SK-N-SH (cell line): ENCODE measurements around the gene SLC22A2. TPM values are rescaled to one million over a fixed set of nuclear protein-coding genes. Genes with fewer than 3 reads are reported as not detected.

Experiments
- CTCF ChIA-PET: fragments of 300-600, 350-600 bp; formaldehyde crosslinking; extraction: SDS; loops from one replicate; lab custom pipeline; 2021; lab: Yijun Ruan, JAX
- POLR2A ChIA-PET: fragments of 350-600 bp; sonication (Branson Sonifier 250); formaldehyde crosslinking; extraction: SDS; loops from one replicate; lab custom pipeline; 2020; ENCODE audit warnings: antibody characterized with exemption, inconsistent platforms; lab: Yijun Ruan, JAX
- DNase-seq: peaks from one replicate; pipeline ENCODE4 v3.0.0; 2012
- H2AFZ ChIP-seq: fragments of 200-600 bp; sonication (generic); 2 replicates; pipeline ENCODE4 v1.8.1; 2016; ENCODE audit warnings: antibody characterized with exemption, mild to moderate bottlenecking, low read depth
- H3F3A ChIP-seq: fragments of 200-600 bp; sonication (generic); replicated peaks from 2 replicates; pipeline ENCODE3; 2016; ENCODE audit warnings: antibody characterized with exemption, mild to moderate bottlenecking; ENCODE audit not compliant: insufficient read depth
- H3K27ac ChIP-seq, 2 experiments: fragments of 200-500 bp in 1 of 2; fragments of 200-600 bp in 1 of 2; sonication (Bioruptor generic) in 1 of 2; sonication (generic), shearing (Covaris generic) in 1 of 2; 2 replicates each; pipeline versions ENCODE4 v1.5.1 to v1.6.1; 2014 to 2016; ENCODE audit warnings: low read depth in 2 of 2, inconsistent platforms in 1 of 2, low read length in 1 of 2, mild to moderate bottlenecking in 1 of 2, mixed read lengths in 1 of 2
- H3K27me3 ChIP-seq: fragments of 200-600 bp; sonication (generic), shearing (Covaris generic); 2 replicates; pipeline ENCODE4 v1.6.1; 2016; ENCODE audit warnings: mixed run types; ENCODE audit not compliant: insufficient read depth
- H3K36me3 ChIP-seq, 2 experiments: fragments of 200-500 bp in 1 of 2; fragments of 200-600 bp in 1 of 2; sonication (Bioruptor generic) in 1 of 2; sonication (generic) in 1 of 2; replicated peaks in 1 of 2; 2 replicates each; pipeline versions ENCODE3 to v1.5.1; 2014 to 2016; ENCODE audit warnings: low read length in 1 of 2, mild to moderate bottlenecking in 1 of 2; ENCODE audit not compliant: insufficient read depth in 2 of 2, control insufficient read depth in 1 of 2
- H3K4me1 ChIP-seq, 2 experiments: fragments of 200-500 bp in 1 of 2; fragments of 200-600 bp in 1 of 2; sonication (Bioruptor generic) in 1 of 2; sonication (generic), shearing (Covaris generic) in 1 of 2; 2 replicates each; pipeline versions ENCODE4 v1.5.1 to v1.6.1; 2014 to 2016; ENCODE audit warnings: low read depth in 1 of 2, low read length in 1 of 2, mixed run types in 1 of 2; ENCODE audit not compliant: insufficient read depth in 2 of 2, control insufficient read depth in 1 of 2
- H3K4me2 ChIP-seq: fragments of 200-600 bp; sonication (generic), shearing (Covaris generic); 2 replicates; pipeline ENCODE4 v1.6.1; 2017; ENCODE audit warnings: mixed run types
- H3K4me3 ChIP-seq, 2 experiments: fragments of 200-500 bp in 1 of 2; fragments of 200-600 bp in 1 of 2; sonication (Bioruptor generic) in 1 of 2; sonication (generic), shearing (Covaris generic) in 1 of 2; 2 replicates each; pipeline versions ENCODE4 v1.5.1 to v1.8.1; 2014 to 2016; ENCODE audit warnings: low read depth in 2 of 2, inconsistent platforms in 1 of 2, low read length in 1 of 2, mild to moderate bottlenecking in 1 of 2, mixed read lengths in 1 of 2, moderate library complexity in 1 of 2
- H3K79me2 ChIP-seq: fragments of 200-600 bp; sonication (generic); 2 replicates; pipeline ENCODE4 v1.8.1; 2017; ENCODE audit warnings: mild to moderate bottlenecking; ENCODE audit not compliant: insufficient read depth
- H3K9ac ChIP-seq: fragments of 200-600 bp; sonication (generic); 2 replicates; pipeline ENCODE4 v1.6.1; 2017; ENCODE audit warnings: mixed run types
- H3K9me2 ChIP-seq: fragments of 200-600 bp; sonication (generic); 2 replicates; pipeline ENCODE4 v1.6.1; 2017; ENCODE audit warnings: mixed run types
- H3K9me3 ChIP-seq: fragments of 200-600 bp; sonication (generic); 2 replicates; pipeline ENCODE4 v1.6.1; 2017; ENCODE audit warnings: mixed run types, mild to moderate bottlenecking, moderate library complexity
- H4K20me1 ChIP-seq: fragments of 200-600 bp; sonication (generic); 2 replicates; pipeline ENCODE4 v1.6.1; 2017; ENCODE audit warnings: mild to moderate bottlenecking, mixed run types; ENCODE audit not compliant: insufficient read depth
- EP300 ChIP-seq, 2 experiments: IDR thresholded peaks; 2 replicates each; pipeline versions ENCODE4 v1.4.0 to v1.6.1; 2012; ENCODE audit warnings: borderline replicate concordance in 1 of 2, low read depth in 1 of 2, low read length in 1 of 2
- EZH2phosphoT487 ChIP-seq: fragments of 200-600 bp; sonication (generic); IDR thresholded peaks from 2 replicates; pipeline ENCODE4 v1.6.1; 2017; ENCODE audit warnings: low read depth, mixed run types, mild to moderate bottlenecking, antibody characterized with exemption, moderate library complexity, borderline replicate concordance
- FOSL2 ChIP-seq: IDR thresholded peaks from 2 replicates; pipeline ENCODE4 v1.4.0; 2012; ENCODE audit warnings: low read depth, mild to moderate bottlenecking, moderate library complexity, borderline replicate concordance
- FOXJ3 ChIP-seq: sonication (generic); formaldehyde crosslinking; IDR thresholded peaks from 2 replicates; pipeline ENCODE4 v1.5.1; 2020; ENCODE audit warnings: mild to moderate bottlenecking, missing genetic modification reagents
- FOXM1 ChIP-seq: IDR thresholded peaks from 2 replicates; pipeline ENCODE4 v1.4.0; 2012; ENCODE audit warnings: low read depth, mild to moderate bottlenecking
- GATA2 ChIP-seq: sonication (generic); formaldehyde crosslinking; IDR thresholded peaks from 2 replicates; pipeline ENCODE4 v1.5.0; 2020; ENCODE audit warnings: mild to moderate bottlenecking, missing genetic modification reagents
- JUND ChIP-seq: IDR thresholded peaks from 2 replicates; pipeline ENCODE4 v1.4.0; 2012
- MXI1 ChIP-seq: IDR thresholded peaks from 2 replicates; pipeline ENCODE4 v1.6.1; 2012; ENCODE audit warnings: mild to moderate bottlenecking, low read depth, low read length, improper control_type of control experiment
- NRF1 ChIP-seq: IDR thresholded peaks from 2 replicates; pipeline ENCODE4 v1.6.1; 2012; ENCODE audit warnings: low read depth, mild to moderate bottlenecking, low read length
- RAD21 ChIP-seq: IDR thresholded peaks from 2 replicates; pipeline ENCODE4 v1.6.1; 2012; ENCODE audit warnings: mild to moderate bottlenecking, low read length
- RCOR1 ChIP-seq: fragments of 150-350 bp; IDR thresholded peaks from 2 replicates; pipeline ENCODE4 v1.6.1; 2017; ENCODE audit warnings: antibody characterized with exemption, low read length
- RXRA ChIP-seq: IDR thresholded peaks from 2 replicates; pipeline ENCODE4 v1.4.0; 2012; ENCODE audit warnings: low read depth, mild to moderate bottlenecking, borderline replicate concordance
- SIN3A ChIP-seq: IDR thresholded peaks from 2 replicates; pipeline ENCODE4 v1.6.1; 2012; ENCODE audit warnings: low read depth, mild to moderate bottlenecking, low read length, moderate library complexity, borderline replicate concordance
- SMC3 ChIP-seq: IDR thresholded peaks from 2 replicates; pipeline ENCODE4 v1.6.1; 2012; ENCODE audit warnings: low read depth, low read length, improper control_type of control experiment
- TAF1 ChIP-seq: IDR thresholded peaks from 2 replicates; pipeline ENCODE4 v1.6.1; 2012; ENCODE audit warnings: low read depth, mild to moderate bottlenecking, low read length, moderate library complexity, borderline replicate concordance
- TCF12 ChIP-seq: IDR thresholded peaks from 2 replicates; pipeline ENCODE4 v1.4.0; 2012
- TEAD4 ChIP-seq: IDR thresholded peaks from 2 replicates; pipeline ENCODE4 v1.4.0; 2012; ENCODE audit warnings: mild to moderate bottlenecking, borderline replicate concordance; ENCODE audit not compliant: insufficient read depth
- WGBS: methylation state at CpG from one replicate; pipeline ENCODE4 v1.1.6; 2017; ENCODE audit warnings: low lambda C conversion rate; 5-methylcytosine and 5-hydroxymethylcytosine counted together
- polyA plus RNA-seq, 3 experiments: library from polyadenylated mRNA; depleted of rRNA; stranded (reverse); fragments of >200 nt; gene quantifications; 2 replicates each; pipeline ENCODE4 v1.2.3, GENCODE V29; 2012
- TF ChIP-seq, protein P1 (sequence below): IDR thresholded peaks from 2 replicates; pipeline ENCODE4; 2012
- TF ChIP-seq, protein P2 (sequence below): fragments of 150-350 bp; IDR thresholded peaks from 2 replicates; pipeline ENCODE4 v1.6.1; 2017; ENCODE audit warnings: antibody characterized with exemption, low read length, low read depth, borderline replicate concordance
- TF ChIP-seq, protein P3 (sequence below): IDR thresholded peaks from 2 replicates; pipeline ENCODE4 v1.4.0; 2012; ENCODE audit warnings: low read depth, borderline replicate concordance

Gene SLC22A2
- polyA plus RNA-seq, 1 of the 3 experiments (the other 2 are of a cell fraction) = not detected

DNA sequence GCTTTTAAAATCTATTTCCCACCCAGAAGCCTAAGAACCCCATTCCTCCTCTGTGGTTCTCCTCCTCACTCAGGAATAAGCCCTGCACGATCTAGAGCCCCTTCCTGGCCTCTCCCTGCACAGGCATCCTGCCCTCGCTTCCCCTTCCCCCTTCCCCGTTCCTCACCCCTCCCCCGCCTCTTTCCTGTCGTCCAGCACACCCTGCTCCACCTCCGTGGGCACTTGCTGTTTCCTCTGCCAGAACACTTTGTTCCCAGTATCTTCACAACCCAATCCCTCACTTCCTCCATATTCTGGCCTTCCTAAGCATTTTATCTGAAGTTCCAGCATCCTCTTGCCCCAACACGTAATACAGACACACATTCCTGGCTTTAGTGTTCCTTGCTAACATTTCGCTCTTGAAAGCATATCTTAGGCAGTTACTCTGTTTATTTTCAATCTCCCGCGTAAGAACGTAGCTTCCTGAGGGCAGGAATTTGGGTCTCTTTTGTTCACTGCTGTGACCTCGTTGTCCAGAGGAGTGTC is 20.2 kb upstream of the SLC22A2 start:
- H3K4me2 ChIP-seq = no peak overlapping the region
- no peak overlapping the region for H3K4me3 ChIP-seq
- H3K9me2 ChIP-seq = 0 out of 2 replicates have a peak, but pooled peaks cover 6% of the 10 kb centered on the region
- H3K36me3 ChIP-seq = no peaks in the 10 kb centered on the region
- no peaks in the 10 kb centered on the region for H3F3A ChIP-seq
- no peaks in the 10 kb centered on the region for H3K79me2 ChIP-seq
- no peaks in the 10 kb centered on the region for H4K20me1 ChIP-seq
- no peak for TF ChIP-seq RCOR1
- TF ChIP-seq EZH2phosphoT487 = no peak
- TF ChIP-seq MXI1 = no peak
- TF ChIP-seq, all 33 proteins: peak for 0
- H3K9ac ChIP-seq = no peak overlapping the region
- no peaks in the 10 kb centered on the region for H3K4me1 ChIP-seq
- no peak for DNase-seq
- no peak overlapping the region for H3K27ac ChIP-seq
- H3K9me3 ChIP-seq = no peaks in the 10 kb centered on the region
- no peak overlapping the region for H2AFZ ChIP-seq
- 29% methylated on average over 12 of the region's 12 CpGs for WGBS
- ChIA-PET POLR2A (no interaction called here), CTCF (no interaction called here)
- peaks cover 24% of the 10 kb centered on the region; the same call in 1 of the 2 replicates for H3K27me3 ChIP-seq

DNA sequence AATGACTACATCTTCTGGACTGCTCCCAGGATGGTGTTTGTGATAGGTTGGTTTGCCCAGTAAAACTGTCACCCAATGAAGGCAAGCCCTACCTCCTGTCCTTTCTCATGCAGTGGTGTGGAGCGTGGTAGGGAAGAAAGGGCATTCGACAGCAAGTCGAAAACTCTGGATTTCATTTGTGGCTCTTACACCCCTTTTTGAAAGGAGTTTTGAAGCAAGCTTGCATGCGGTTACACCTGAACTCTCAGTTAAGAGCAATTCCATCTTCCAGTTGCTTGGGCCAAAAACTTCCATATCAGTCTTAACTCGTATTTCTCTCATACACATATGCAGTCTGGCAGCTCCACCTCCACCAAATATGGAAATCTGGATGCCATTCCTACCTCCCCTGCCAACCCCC is 19.7 kb upstream of the SLC22A2 start:
- Histone ChIP-seq H4K20me1 (no peaks in the 10 kb centered on the region), H3K27ac (no peak overlapping the region), H3F3A (no peaks in the 10 kb centered on the region), H3K9ac (no peak overlapping the region), H3K9me2 (0 out of 2 replicates have a peak, but pooled peaks cover 6% of the 10 kb centered on the region), H3K4me3 (no peak overlapping the region), H3K79me2 (no peaks in the 10 kb centered on the region), H3K36me3 (no peaks in the 10 kb centered on the region), H2AFZ (no peak overlapping the region), H3K4me2 (no peak overlapping the region), H3K27me3 (peaks cover 24% of the 10 kb centered on the region; the same call in 1 of the 2 replicates), H3K9me3 (no peaks in the 10 kb centered on the region), H3K4me1 (no peaks in the 10 kb centered on the region)
- ChIA-PET POLR2A (no interaction called here), CTCF (no interaction called here)
- TF ChIP-seq TEAD4 (no peak), GATA2 (no peak), RXRA (no peak), TAF1 (no peak), FOXJ3 (no peak), SIN3A (no peak), JUND (no peak), EP300 (IDR thresholded peaks at IDR 0.05; ENCODE audit: borderline replicate concordance in 1 of 2, low read depth in 1 of 2, low read length in 1 of 2) (no peak), RCOR1 (no peak), MXI1 (no peak), RAD21 (no peak), TCF12 (no peak), SMC3 (no peak), FOSL2 (no peak), FOXM1 (no peak), NRF1 (no peak)
- TF ChIP-seq, protein P1, sequence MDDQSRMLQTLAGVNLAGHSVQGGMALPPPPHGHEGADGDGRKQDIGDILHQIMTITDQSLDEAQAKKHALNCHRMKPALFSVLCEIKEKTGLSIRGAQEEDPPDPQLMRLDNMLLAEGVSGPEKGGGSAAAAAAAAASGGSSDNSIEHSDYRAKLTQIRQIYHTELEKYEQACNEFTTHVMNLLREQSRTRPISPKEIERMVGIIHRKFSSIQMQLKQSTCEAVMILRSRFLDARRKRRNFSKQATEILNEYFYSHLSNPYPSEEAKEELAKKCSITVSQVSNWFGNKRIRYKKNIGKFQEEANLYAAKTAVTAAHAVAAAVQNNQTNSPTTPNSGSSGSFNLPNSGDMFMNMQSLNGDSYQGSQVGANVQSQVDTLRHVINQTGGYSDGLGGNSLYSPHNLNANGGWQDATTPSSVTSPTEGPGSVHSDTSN = no peak
- TF ChIP-seq, protein P2, sequence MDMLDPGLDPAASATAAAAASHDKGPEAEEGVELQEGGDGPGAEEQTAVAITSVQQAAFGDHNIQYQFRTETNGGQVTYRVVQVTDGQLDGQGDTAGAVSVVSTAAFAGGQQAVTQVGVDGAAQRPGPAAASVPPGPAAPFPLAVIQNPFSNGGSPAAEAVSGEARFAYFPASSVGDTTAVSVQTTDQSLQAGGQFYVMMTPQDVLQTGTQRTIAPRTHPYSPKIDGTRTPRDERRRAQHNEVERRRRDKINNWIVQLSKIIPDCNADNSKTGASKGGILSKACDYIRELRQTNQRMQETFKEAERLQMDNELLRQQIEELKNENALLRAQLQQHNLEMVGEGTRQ = no peak
- TF ChIP-seq, protein P3, sequence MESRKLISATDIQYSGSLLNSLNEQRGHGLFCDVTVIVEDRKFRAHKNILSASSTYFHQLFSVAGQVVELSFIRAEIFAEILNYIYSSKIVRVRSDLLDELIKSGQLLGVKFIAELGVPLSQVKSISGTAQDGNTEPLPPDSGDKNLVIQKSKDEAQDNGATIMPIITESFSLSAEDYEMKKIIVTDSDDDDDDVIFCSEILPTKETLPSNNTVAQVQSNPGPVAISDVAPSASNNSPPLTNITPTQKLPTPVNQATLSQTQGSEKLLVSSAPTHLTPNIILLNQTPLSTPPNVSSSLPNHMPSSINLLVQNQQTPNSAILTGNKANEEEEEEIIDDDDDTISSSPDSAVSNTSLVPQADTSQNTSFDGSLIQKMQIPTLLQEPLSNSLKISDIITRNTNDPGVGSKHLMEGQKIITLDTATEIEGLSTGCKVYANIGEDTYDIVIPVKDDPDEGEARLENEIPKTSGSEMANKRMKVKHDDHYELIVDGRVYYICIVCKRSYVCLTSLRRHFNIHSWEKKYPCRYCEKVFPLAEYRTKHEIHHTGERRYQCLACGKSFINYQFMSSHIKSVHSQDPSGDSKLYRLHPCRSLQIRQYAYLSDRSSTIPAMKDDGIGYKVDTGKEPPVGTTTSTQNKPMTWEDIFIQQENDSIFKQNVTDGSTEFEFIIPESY = no peak
- WGBS = 10% methylated on average over 5 of the region's 5 CpGs
- no peak for DNase-seq
